HepG2 (cell line): ENCODE results near the gene DTNB. TPM values are rescaled to one million over a fixed set of nuclear protein-coding genes. Genes with fewer than 3 reads are reported as not detected.

Experiments
- ATAC-seq: fragments of 200-7000 bp; cut with Tn5 transposase; 3 replicates; pipeline ENCODE4 v1.9.1; 2020; ENCODE audit warnings: mild to moderate bottlenecking, moderate library complexity
- BruUV-seq: library from RNA; stranded (reverse); fragments of 400-500 nt; replicated peaks from 2 replicates; lab custom pipeline; 2021; lab: Mats Ljungman, UMichigan
- CTCF ChIA-PET: fragments of 300-600 bp; formaldehyde crosslinking; extraction: SDS; loops from one replicate; lab custom pipeline; 2021; ENCODE audit warnings: low total read pairs, inconsistent platforms, low intra/inter-chr PET ratio; lab: Yijun Ruan, JAX
- POLR2A ChIA-PET: fragments of 350-600 bp; sonication (Branson Sonifier 250); formaldehyde crosslinking; loops from one replicate; lab custom pipeline; 2020; ENCODE audit warnings: antibody characterized with exemption, inconsistent platforms; lab: Yijun Ruan, JAX
- DNase-seq: peaks from one replicate; pipeline ENCODE4 v3.0.0-alpha.2; 2015; ENCODE audit warnings: low spot score
- FAIRE-seq: peaks from 3 replicates; lab custom pipeline; 2011; peaks lifted over from hg19 to GRCh38; lab: Jason Lieb, UNC
- H2AFZ ChIP-seq: one replicate; pipeline ENCODE4 v1.6.1; 2011; ENCODE audit warnings: low read length, inconsistent platforms
- H3K27ac ChIP-seq: fragments of 300-600 bp; 3 replicates; pipeline ENCODE4 v1.8.0; 2011; ENCODE audit warnings: mixed run types, mild to moderate bottlenecking, mixed read lengths, low read length, inconsistent platforms; ENCODE audit not compliant: insufficient read depth; ENCODE audit errors: extremely low read length
- H3K27me3 ChIP-seq, 2 experiments: fragments of 200-600 bp in 1 of 2; 2 replicates in 1 of 2; 3 replicates in 1 of 2; pipeline versions ENCODE4 v1.6.0 to v1.8.0; 2011; ENCODE audit warnings: low read length in 2 of 2, mild to moderate bottlenecking in 2 of 2, moderate library complexity in 2 of 2, inconsistent platforms in 1 of 2; ENCODE audit not compliant: insufficient read depth in 2 of 2, control insufficient read depth in 1 of 2
- H3K36me3 ChIP-seq, 2 experiments: fragments of 200-600 bp in 1 of 2; replicated peaks in 1 of 2; 2 replicates in 1 of 2; 3 replicates in 1 of 2; pipeline versions ENCODE4 v1.5.1 to v1.8.0; 2011; ENCODE audit warnings: low read length in 2 of 2, inconsistent platforms in 1 of 2; ENCODE audit not compliant: insufficient read depth in 2 of 2, control insufficient read depth in 1 of 2
- H3K4me1 ChIP-seq: 2 replicates; pipeline ENCODE4 v1.5.1; 2012; ENCODE audit warnings: low read length, inconsistent platforms; ENCODE audit not compliant: insufficient read depth
- H3K4me2 ChIP-seq: 2 replicates; pipeline ENCODE4 v1.6.0; 2011; ENCODE audit warnings: low read depth, low read length, inconsistent platforms
- H3K4me3 ChIP-seq, 3 experiments: fragments of 200-600 bp in 1 of 3; sonication (generic), shearing (Covaris generic) in 1 of 3; replicated peaks in 1 of 3; 2 replicates each; pipeline ENCODE4 v1.5.1; 2011 to 2016; ENCODE audit warnings: low read length in 3 of 3, inconsistent platforms in 2 of 3, low read depth in 2 of 3, mild to moderate bottlenecking in 2 of 3, control low read depth in 1 of 3, mixed read lengths in 1 of 3; ENCODE audit not compliant: insufficient read depth in 1 of 3
- H3K79me2 ChIP-seq: one replicate; pipeline ENCODE4 v1.6.1; 2011; ENCODE audit warnings: low read length, inconsistent platforms; ENCODE audit not compliant: insufficient read depth
- H3K9ac ChIP-seq: 2 replicates; pipeline ENCODE4 v1.6.0; 2011; ENCODE audit warnings: mild to moderate bottlenecking, low read depth, low read length, inconsistent platforms; ENCODE audit not compliant: insufficient read depth
- H3K9me3 ChIP-seq: 2 replicates; pipeline ENCODE4 v1.5.1; 2012; ENCODE audit warnings: mild to moderate bottlenecking, low read length
- H4K20me1 ChIP-seq: 2 replicates; pipeline ENCODE4 v1.6.0; 2011; ENCODE audit warnings: inconsistent platforms, mild to moderate bottlenecking, low read length, moderate library complexity; ENCODE audit not compliant: insufficient read depth
- BRF2 ChIP-seq: sonication (generic); formaldehyde crosslinking; IDR thresholded peaks from 2 replicates; pipeline ENCODE4 v1.8.1; 2022; ENCODE audit warnings: mild to moderate bottlenecking, missing genetic modification reagents
- CEBPB ChIP-seq: IDR thresholded peaks from 2 replicates; pipeline ENCODE4 v1.6.1; 2011; ENCODE audit warnings: low read depth, low read length, improper control_type of control experiment, borderline replicate concordance
- ZBTB25 ChIP-seq: IDR thresholded peaks from 2 replicates; pipeline ENCODE4 v1.6.1; 2018; ENCODE audit warnings: missing genetic modification reagents
- ZMYM2 ChIP-seq: sonication (generic); formaldehyde crosslinking; IDR thresholded peaks from 2 replicates; pipeline ENCODE4 v1.8.0; 2022; ENCODE audit warnings: mild to moderate bottlenecking, missing genetic modification reagents
- ZNF629 ChIP-seq: sonication (generic); formaldehyde crosslinking; conservative IDR thresholded peaks from 2 replicates; pipeline ENCODE4 v1.5.0; 2020; ENCODE audit warnings: missing genetic modification reagents
- WGBS: methylation state at CpG from one replicate; pipeline ENCODE4 v1.1.6; 2017; ENCODE audit warnings: low lambda C conversion rate; 5-methylcytosine and 5-hydroxymethylcytosine counted together
- in situ Hi-C: cut with HindIII; loops from 2 replicates; pipeline ENCODE4 v1.10.0; 2017; ENCODE audit warnings: low pct_unique_long_range_greater_than_20kb; ENCODE audit not compliant: extremely low pct_ligation_motif_present
- intact Hi-C: fragments of 100-400 bp; cut with micrococcal nuclease; formaldehyde crosslinking; loops from one replicate; pipeline ENCODE4 v1.10.0; 2022; ENCODE audit not compliant: unreplicated experiment
- polyA plus RNA-seq, 8 experiments: library from polyadenylated mRNA; depleted of rRNA in 3 of 8; stranded (reverse) in 7 of 8; unstranded in 1 of 8; fragments of >200 nt; fragmentation: Illumina TruSeq in 4 of 8; extraction: Trizol in 4 of 8; gene quantifications; 2 replicates each; pipeline versions ENCODE4 v1.2.1 to v1.2.3, GENCODE V29; 2011 to 2016; ENCODE audit warnings: low read depth in 4 of 8, missing spikeins in 1 of 8, mixed read lengths in 1 of 8; ENCODE audit not compliant: insufficient read depth in 1 of 8
- total RNA-seq, 5 experiments: library from RNA; depleted of rRNA; stranded (reverse); fragments of >200 nt; fragmentation: Illumina TruSeq; extraction: Trizol; gene quantifications; 2 replicates each; pipeline ENCODE4 v1.2.3, GENCODE V29; 2016; ENCODE audit warnings: low read depth in 1 of 5

Gene DTNB
- total and polyA plus RNA-seq, 2 of the 13 experiments (the other 11 are each of a cell fraction or from before 2014, with no cell fraction given), result 14.4 to 23.9 TPM

GRCh38 chr2:25620077-25620476 lies 53.3 kb downstream of the DTNB start (continued):
- TF ChIP-seq BRF2 (CRISPR knock-in tag), result no peak
- no peak for TF ChIP-seq ZNF629 (CRISPR knock-in tag)

- CTCF ChIA-PET, result no interaction called here
- in situ Hi-C loops, result no loop called here
- Histone ChIP-seq H4K20me1 (no peaks in the 10 kb centered on the region), H3K4me1 (peaks cover 30% of the 10 kb centered on the region), H3K9ac (no peak overlapping the region), H3K36me3 (peaks cover 2 to 8% of the 10 kb centered on the region in 2 experiments; a peak in 1 of 5 replicates), H3K4me2 (no peak overlapping the region), H2AFZ (no peak overlapping the region), H3K27ac (no peak overlapping the region), H3K27me3 (no peaks in the 10 kb centered on the region), H3K4me3 (no peak overlapping the region), H3K9me3 (no peaks in the 10 kb centered on the region), H3K79me2 (no peaks in the 10 kb centered on the region)
- POLR2A ChIA-PET, result interaction anchor here (1.0 kb wide), 1 partner anchor 11 kb away, joined by 8 read pairs; no protein-coding TSS in a partner anchor
- intact Hi-C loops, result no loop called here
- ATAC-seq (no peak), FAIRE-seq (no peak), DNase-seq (no peak)
- WGBS, result 90% methylated on average over 4 of the region's 4 CpGs
- TF ChIP-seq ZBTB25 (CRISPR knock-in tag) (no peak), CEBPB (peak; percentile 60; the same call in 1 of the 2 replicates), ZMYM2 (CRISPR knock-in tag) (no peak)
- no TSS peak for BruUV-seq
These were observed 54.2 kb downstream of the DTNB start for GRCh38 chr2:25619185-25619584.
